IMR-90 (cell line): Measurements from ENCODE around the gene VARS2.

Experiments used
- MXI1 ChIP-seq: IDR thresholded peaks from 2 replicates; pipeline ENCODE4 v1.6.1; 2012; ENCODE audit warnings: low read depth, mild to moderate bottlenecking, low read length, moderate library complexity, borderline replicate concordance
- SMC3 ChIP-seq: fragments of 150-350 bp; IDR thresholded peaks from 2 replicates; pipeline ENCODE4 v1.6.1; 2016; ENCODE audit warnings: low read depth, mild to moderate bottlenecking, antibody characterized with exemption, low read length, moderate library complexity

GRCh38 chr6:30912746-30913520, 1.1 kb upstream of the VARS2 start:
- TF ChIP-seq MXI1 (no peak), SMC3 (no peak)
